Esophagus squamous epithelium (tissue), 4 donors: Measurements from ENCODE around the gene UGGT1.

ENCODE experiments used
- POLR2A ChIP-seq, 4 donors: fragments of 450-650 bp; IDR thresholded peaks; one replicate each; pipeline ENCODE4 v1.6.1; 2017; ENCODE audit warnings: antibody characterized with exemption in 4 of 4, mild to moderate bottlenecking in 4 of 4, moderate library complexity in 3 of 4
- TF ChIP-seq, protein P1 (sequence below), 6 experiments: fragments of 450-650 bp in 4 of 6; fragments of 200-600 bp in 2 of 6; sonication (generic) in 2 of 6; IDR thresholded peaks; one replicate each; pipeline ENCODE4 v1.5.1; 2016 to 2019; ENCODE audit warnings: antibody characterized with exemption in 6 of 6, mild to moderate bottlenecking in 4 of 6, moderate library complexity in 4 of 6

DNA sequence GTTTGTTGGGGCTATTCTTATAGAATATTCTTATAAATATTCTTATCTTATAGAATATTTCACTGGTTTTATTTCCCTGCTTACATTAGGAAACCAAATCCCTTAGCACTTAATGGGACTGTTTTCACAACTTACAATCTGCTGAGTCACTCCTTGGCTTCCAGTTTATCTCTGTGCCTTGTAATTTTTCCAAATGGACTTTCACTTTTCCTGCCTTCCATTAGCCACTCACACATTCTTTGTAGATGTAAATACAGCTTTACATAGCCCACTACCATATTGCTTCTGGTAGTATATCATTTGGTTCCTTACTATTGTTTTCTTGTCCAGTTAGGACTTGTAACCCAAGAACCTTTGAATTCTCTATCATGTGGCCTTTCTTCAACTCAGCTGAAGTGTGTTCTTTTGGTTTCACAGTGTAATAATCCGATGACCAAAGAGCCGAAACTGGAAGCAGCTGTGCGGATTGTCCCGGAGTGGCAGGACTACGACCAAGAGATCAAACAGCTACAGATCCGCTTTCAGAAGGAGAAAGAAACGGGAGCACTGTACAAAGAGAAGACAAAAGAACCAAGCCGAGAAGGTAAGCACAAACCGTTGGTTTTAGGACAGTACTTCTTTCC, 96.1 kb downstream of the UGGT1 start:
- TF ChIP-seq, protein P1, sequence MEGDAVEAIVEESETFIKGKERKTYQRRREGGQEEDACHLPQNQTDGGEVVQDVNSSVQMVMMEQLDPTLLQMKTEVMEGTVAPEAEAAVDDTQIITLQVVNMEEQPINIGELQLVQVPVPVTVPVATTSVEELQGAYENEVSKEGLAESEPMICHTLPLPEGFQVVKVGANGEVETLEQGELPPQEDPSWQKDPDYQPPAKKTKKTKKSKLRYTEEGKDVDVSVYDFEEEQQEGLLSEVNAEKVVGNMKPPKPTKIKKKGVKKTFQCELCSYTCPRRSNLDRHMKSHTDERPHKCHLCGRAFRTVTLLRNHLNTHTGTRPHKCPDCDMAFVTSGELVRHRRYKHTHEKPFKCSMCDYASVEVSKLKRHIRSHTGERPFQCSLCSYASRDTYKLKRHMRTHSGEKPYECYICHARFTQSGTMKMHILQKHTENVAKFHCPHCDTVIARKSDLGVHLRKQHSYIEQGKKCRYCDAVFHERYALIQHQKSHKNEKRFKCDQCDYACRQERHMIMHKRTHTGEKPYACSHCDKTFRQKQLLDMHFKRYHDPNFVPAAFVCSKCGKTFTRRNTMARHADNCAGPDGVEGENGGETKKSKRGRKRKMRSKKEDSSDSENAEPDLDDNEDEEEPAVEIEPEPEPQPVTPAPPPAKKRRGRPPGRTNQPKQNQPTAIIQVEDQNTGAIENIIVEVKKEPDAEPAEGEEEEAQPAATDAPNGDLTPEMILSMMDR (IDR thresholded peaks at IDR 0.05): no peak
- no peak for TF ChIP-seq POLR2A (IDR thresholded peaks at IDR 0.05)
